Upper lobe of left lung (tissue), 4 donors: Measurements from ENCODE around the gene CHST9.

Experiments
- CTCF ChIP-seq, 6 experiments: fragments of 450-650 bp in 4 of 6; fragments of 200-600 bp in 2 of 6; sonication (generic) in 2 of 6; IDR thresholded peaks; one replicate each; pipeline ENCODE4 v1.5.1; 2016 to 2019; ENCODE audit warnings: antibody characterized with exemption in 6 of 6
- EP300 ChIP-seq, 4 donors: sonication (generic); formaldehyde crosslinking; IDR thresholded peaks; one replicate each; pipeline ENCODE4 v1.5.1; 2017; ENCODE audit warnings: antibody characterized with exemption in 4 of 4, control low read depth in 2 of 4
- POLR2A ChIP-seq, 4 donors: fragments of 450-650 bp; IDR thresholded peaks; one replicate each; pipeline ENCODE4 v1.5.1; 2016 to 2017; ENCODE audit warnings: antibody characterized with exemption in 4 of 4, mild to moderate bottlenecking in 2 of 4
- POLR2AphosphoS5 ChIP-seq, 2 donors: sonication (generic); formaldehyde crosslinking; IDR thresholded peaks; one replicate each; pipeline ENCODE4 v1.5.1; 2017; ENCODE audit warnings: antibody characterized with exemption in 2 of 2

- TF ChIP-seq CTCF (IDR thresholded peaks at IDR 0.05) (no peak), POLR2AphosphoS5 (IDR thresholded peaks at IDR 0.05) (no peak), POLR2A (IDR thresholded peaks at IDR 0.05) (no peak), EP300 (IDR thresholded peaks at IDR 0.05) (no peak)
Measured at GRCh38 chr18:26976206-26976605, 208.9 kb downstream of the CHST9 start.
